Chondrocyte (in vitro differentiated cells): ENCODE results near the gene CCDC27. TPM values are rescaled to one million over a fixed set of nuclear protein-coding genes. Genes with fewer than 3 reads are reported as not detected.
A peak's percentile ranks its signal among the peaks of the same experiment; 100 is the strongest.

ENCODE experiments used
- DNase-seq: peaks from one replicate; pipeline ENCODE4 v3.0.0; 2021; ENCODE audit warnings: mixed read lengths, low spot score
- H3K27ac Mint-ChIP-seq: one replicate; pipeline ENCODE4 v1.8.0; 2021; ENCODE audit warnings: mild to moderate bottlenecking, moderate library complexity, mixed read lengths; ENCODE audit not compliant: unreplicated experiment
- H3K27me3 Mint-ChIP-seq: 2 replicates; pipeline ENCODE4 v1.8.0; 2021; ENCODE audit warnings: low read depth, mixed read lengths
- H3K36me3 Mint-ChIP-seq: 2 replicates; pipeline ENCODE4 v1.8.0; 2021; ENCODE audit warnings: low read depth, mixed read lengths
- H3K4me1 Mint-ChIP-seq: 2 replicates; pipeline ENCODE4 v1.8.0; 2021; ENCODE audit warnings: low read depth, mild to moderate bottlenecking, mixed read lengths
- H3K4me3 Mint-ChIP-seq: one replicate; pipeline ENCODE4 v1.8.0; 2021; ENCODE audit warnings: mild to moderate bottlenecking, moderate library complexity, mixed read lengths; ENCODE audit not compliant: unreplicated experiment
- H3K9me3 Mint-ChIP-seq: 2 replicates; pipeline ENCODE4 v1.8.0; 2021; ENCODE audit warnings: low read depth, mixed read lengths
- total RNA-seq: library from RNA; stranded (reverse); gene quantifications from 3 replicates; pipeline ENCODE4 v1.2.1, GENCODE V29; 2021
- TF ChIP-seq, protein P1 (sequence below): fragments of 200-600 bp; sonication (generic); IDR thresholded peaks from 2 replicates; pipeline ENCODE4 v1.5.0; 2021; ENCODE audit warnings: antibody characterized with exemption, mild to moderate bottlenecking, moderate library complexity

The CCDC27 gene
- total RNA-seq, 1 donor from 2014 or later, result not detected

DNA sequence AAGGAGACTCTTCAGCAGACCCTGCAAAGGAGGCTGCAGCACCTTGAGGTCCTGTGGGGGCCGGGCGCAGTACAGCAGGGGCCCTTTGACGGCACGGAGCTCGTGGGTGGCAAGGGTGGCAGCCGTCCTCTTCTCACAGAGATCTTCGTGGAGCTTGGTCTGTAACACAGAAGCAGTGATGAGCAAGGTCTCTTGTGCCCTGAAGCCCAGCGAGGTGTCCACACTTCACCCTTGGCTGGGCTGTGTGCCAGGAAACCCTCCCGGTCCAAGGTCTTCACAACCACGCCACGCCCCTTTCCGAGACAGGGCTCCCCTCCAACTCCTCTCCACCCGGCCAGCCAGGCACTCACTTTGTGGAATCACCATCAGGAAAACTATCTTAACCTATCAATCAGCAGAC, 32.8 kb downstream of the CCDC27 start:
- no peak for DNase-seq
- Mint-ChIP-seq H3K36me3 (peaks cover 42% of the 10 kb centered on the region), H3K27me3 (no peaks in the 10 kb centered on the region), H3K4me1 (no peaks in the 10 kb centered on the region), H3K4me3 (no peak overlapping the region), H3K27ac (peak overlapping the region; percentile 23), H3K9me3 (no peaks in the 10 kb centered on the region)
- TF ChIP-seq, protein P1, sequence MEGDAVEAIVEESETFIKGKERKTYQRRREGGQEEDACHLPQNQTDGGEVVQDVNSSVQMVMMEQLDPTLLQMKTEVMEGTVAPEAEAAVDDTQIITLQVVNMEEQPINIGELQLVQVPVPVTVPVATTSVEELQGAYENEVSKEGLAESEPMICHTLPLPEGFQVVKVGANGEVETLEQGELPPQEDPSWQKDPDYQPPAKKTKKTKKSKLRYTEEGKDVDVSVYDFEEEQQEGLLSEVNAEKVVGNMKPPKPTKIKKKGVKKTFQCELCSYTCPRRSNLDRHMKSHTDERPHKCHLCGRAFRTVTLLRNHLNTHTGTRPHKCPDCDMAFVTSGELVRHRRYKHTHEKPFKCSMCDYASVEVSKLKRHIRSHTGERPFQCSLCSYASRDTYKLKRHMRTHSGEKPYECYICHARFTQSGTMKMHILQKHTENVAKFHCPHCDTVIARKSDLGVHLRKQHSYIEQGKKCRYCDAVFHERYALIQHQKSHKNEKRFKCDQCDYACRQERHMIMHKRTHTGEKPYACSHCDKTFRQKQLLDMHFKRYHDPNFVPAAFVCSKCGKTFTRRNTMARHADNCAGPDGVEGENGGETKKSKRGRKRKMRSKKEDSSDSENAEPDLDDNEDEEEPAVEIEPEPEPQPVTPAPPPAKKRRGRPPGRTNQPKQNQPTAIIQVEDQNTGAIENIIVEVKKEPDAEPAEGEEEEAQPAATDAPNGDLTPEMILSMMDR, result no peak

DNA sequence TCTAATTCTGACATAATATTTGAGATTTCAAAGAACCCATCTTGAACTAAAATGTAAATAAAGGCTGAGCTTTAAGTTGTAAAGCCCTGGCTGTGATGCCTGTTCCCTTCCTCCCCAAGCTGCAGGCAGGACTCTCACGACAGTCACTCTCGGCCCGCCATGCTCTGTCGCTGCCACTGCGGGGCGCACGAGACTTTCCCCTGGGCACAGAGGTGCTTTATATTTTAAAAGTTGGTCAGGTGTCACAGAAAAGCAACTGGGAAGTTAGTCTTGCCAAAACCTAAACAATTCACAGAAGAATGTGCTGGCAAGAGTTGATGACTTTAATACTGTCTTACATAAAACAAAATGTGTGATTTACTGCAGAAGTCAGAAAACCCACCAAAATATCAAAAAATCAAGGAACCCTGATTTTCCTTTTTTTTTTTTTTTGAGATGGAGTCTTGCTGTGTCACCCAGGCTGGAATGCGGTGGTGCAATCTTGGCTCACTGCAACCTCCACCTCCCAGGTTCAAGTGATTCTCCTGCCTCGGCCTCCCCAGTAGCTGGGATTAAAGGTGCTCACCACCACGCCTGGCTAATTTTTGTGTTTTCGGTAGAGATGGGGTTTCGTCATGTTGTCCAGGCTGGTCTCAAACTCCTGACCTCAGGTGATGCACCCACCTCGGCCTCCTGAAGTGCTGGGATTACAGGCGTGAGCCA, 33.4 kb downstream of the CCDC27 start:
- H3K9me3 Mint-ChIP-seq, result no peaks in the 10 kb centered on the region
- no peaks in the 10 kb centered on the region for H3K4me1 Mint-ChIP-seq
- H3K27me3 Mint-ChIP-seq, result no peaks in the 10 kb centered on the region
- H3K36me3 Mint-ChIP-seq, result peaks cover 37% of the 10 kb centered on the region
- DNase-seq, result no peak
- no peak overlapping the region for H3K4me3 Mint-ChIP-seq
- TF ChIP-seq, protein P1, result peak; percentile 55
- peak overlapping the region; percentile 23 for H3K27ac Mint-ChIP-seq

DNA sequence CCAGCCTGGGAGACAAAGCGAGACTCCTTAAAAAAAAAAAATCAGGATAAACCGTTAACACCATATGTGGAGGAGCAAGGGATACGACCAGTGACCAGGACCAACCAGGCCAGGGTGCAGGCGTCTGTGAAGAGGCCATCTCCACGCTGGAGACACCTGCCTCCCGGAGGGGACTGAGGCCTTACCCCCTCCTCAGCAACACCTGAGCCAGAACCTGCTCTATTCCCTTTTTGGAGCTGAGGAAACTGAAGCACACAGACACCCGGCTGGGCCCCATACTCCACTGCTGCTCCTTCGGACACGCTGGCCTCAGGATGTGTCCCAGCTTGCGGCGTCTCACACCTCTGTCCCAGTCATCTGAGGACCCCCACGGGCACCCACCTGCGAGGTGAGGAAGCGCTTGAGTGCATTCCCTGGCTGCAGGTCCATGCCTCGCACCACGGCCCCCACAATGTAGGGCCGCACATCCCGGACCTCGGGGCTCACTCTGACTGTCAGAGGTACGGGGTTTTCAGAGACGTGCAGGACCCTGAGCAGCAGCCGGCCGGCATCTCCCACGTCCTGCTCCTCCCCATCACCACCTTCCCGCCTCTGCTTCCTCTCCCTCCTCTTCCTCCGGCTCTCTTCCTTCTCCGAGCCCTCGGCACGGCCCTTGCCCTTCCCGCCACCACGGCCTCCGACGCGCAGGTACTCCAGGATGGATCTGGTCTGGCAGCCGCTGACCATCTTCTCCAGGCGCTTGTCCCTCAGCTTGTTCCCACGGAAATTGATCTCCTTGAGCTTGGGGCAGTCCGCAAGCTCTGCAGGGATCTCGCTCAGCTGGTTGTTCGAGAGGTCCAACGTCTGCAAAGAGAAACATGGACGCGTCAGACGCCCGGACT, 34.5 kb downstream of the CCDC27 start:
- Mint-ChIP-seq H3K27ac (no peak overlapping the region), H3K27me3 (no peaks in the 10 kb centered on the region), H3K4me3 (no peak overlapping the region), H3K4me1 (no peaks in the 10 kb centered on the region), H3K36me3 (peaks cover 28% of the 10 kb centered on the region), H3K9me3 (no peaks in the 10 kb centered on the region)
- DNase-seq, result no peak
- TF ChIP-seq, protein P1, result no peak

DNA sequence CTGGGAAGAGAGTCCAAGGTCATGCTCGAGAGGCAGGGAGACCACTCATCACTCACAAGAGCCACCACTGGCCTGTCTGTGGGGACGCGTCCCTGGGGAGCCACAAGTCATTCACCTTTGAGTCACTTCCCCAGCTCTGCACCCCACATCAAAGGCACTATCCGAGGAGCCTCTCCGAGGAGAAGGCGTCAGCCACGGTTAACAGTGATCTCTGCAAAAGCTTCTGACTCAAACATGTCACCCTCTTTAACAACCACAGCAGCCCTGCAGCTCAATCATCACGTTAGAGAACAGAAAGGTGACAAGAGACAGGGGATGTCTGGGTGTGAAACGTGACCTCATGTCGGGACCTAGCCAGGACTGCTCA, 35.1 kb downstream of the CCDC27 start:
- Mint-ChIP-seq H3K9me3 (no peaks in the 10 kb centered on the region), H3K27me3 (no peaks in the 10 kb centered on the region), H3K27ac (no peak overlapping the region), H3K4me3 (no peak overlapping the region), H3K4me1 (peaks cover 4% of the 10 kb centered on the region), H3K36me3 (peaks cover 24% of the 10 kb centered on the region)
- TF ChIP-seq, protein P1, result no peak
- DNase-seq, result no peak

DNA sequence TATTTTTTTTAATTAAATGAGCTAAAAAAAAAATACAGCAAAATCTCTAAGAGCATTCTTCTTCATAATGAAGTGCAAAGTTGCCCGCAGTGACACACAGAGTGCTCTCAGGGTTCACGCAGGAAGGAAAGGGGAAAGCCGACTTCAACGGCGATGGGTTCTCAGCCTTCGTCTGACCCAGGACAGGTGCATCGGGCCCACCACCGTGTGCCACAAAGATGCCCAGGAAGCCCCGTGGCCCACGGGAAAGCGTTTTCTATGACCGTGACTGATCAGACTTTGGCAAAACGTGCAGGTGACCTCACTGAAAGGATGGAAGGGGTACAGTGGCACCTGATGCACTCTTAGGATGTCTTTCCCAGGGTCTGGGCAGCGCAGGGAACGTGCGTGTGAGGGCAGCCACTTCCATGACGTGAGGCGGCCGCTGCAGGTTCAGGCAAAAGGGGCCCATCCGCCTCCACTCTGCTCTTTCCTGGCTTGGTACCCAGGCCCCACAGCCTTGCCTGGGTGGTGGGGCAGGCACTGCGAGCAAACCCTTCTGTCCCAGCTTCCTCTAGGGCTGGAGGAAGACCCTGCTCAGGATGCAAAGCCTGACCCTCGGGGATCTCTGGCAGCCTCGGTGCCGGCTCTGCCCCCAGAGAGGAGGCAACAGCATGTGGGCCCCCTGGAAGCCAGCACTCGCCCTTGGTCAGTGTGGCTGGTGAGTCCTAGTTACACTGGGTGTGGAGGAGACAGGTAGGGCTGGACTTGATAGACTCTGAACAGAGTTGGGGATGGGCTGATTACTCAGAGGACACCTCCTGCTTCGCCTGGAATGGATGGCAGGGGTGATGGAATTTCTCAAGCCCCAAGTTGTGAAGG, 35.7 kb downstream of the CCDC27 start:
- no peak overlapping the region for H3K4me3 Mint-ChIP-seq
- TF ChIP-seq, protein P1, result no peak
- no peak overlapping the region for H3K27ac Mint-ChIP-seq
- no peaks in the 10 kb centered on the region for H3K9me3 Mint-ChIP-seq
- peak; percentile 79 for DNase-seq
- H3K4me1 Mint-ChIP-seq, result peaks cover 9% of the 10 kb centered on the region
- H3K36me3 Mint-ChIP-seq, result peaks cover 23% of the 10 kb centered on the region
- H3K27me3 Mint-ChIP-seq, result no peaks in the 10 kb centered on the region
